T-helper 1 cell treated with Interleukin-12 subunit alpha and Interleukin-12 subunit beta and Interleukin-4 antibody, amounts not matched to agents 30 μg/mL and 1 μg/mL, for 36 hours (primary cell): Measurements from ENCODE around the gene ZNF780B.
A peak's percentile ranks its signal among the peaks of the same experiment; 100 is the strongest.
"Not testable (repeated sequence)": the region's sequence is repeated elsewhere in the genome, so short reads cannot be mapped to it uniquely, and the experiment has no call there.

Experiments
- H3K27ac Mint-ChIP-seq: one replicate; pipeline ENCODE4 v1.8.0; 2021; ENCODE audit warnings: mild to moderate bottlenecking, mixed read lengths
- H3K27me3 Mint-ChIP-seq: one replicate; pipeline ENCODE4 v1.8.0; 2021; ENCODE audit warnings: low read depth, mixed read lengths
- H3K36me3 Mint-ChIP-seq: one replicate; pipeline ENCODE4 v1.8.0; 2021; ENCODE audit warnings: low read depth, mixed read lengths
- H3K4me1 Mint-ChIP-seq: one replicate; pipeline ENCODE4 v1.8.0; 2021; ENCODE audit warnings: low read depth, mixed read lengths
- H3K4me3 Mint-ChIP-seq: one replicate; pipeline ENCODE4 v1.8.0; 2021; ENCODE audit warnings: mild to moderate bottlenecking, moderate library complexity, mixed read lengths
- H3K9me3 Mint-ChIP-seq: one replicate; pipeline ENCODE4 v1.8.0; 2021; ENCODE audit warnings: mixed read lengths

Gene ZNF780B

GRCh38 chr19:40070058-40070457 lies 14.0 kb upstream of the ZNF780B start:
- no peak overlapping the region for H3K4me3 Mint-ChIP-seq
- peaks cover 79% of the 10 kb centered on the region for H3K9me3 Mint-ChIP-seq
- H3K36me3 Mint-ChIP-seq: peaks cover 42% of the 10 kb centered on the region
- H3K27ac Mint-ChIP-seq: no peak overlapping the region
- H3K27me3 Mint-ChIP-seq: no peaks in the 10 kb centered on the region
- H3K4me1 Mint-ChIP-seq: no peaks in the 10 kb centered on the region

DNA sequence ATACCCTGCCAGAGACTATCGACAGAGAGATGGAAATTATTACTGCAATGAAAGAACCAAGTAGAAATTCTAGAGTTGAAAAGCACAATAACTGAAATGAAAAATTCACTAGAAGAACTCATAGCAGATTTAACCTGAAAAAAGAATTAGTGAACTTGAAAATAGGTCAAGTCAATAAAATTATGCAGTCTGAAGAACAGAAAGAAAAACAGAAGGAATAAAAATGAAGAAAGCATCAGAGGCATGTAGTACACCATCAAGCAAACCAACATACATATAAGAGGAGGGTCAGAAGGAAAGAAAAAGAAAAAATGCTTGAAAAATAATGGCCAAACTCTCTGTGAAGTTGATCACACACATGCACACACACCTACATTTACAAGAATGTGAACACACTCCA lies 3.6 kb upstream of the ZNF780B start:
- Mint-ChIP-seq H3K4me3 (no peak overlapping the region), H3K36me3 (peaks cover 12% of the 10 kb centered on the region), H3K9me3 (peaks cover 51% of the 10 kb centered on the region), H3K27ac (no peak overlapping the region), H3K4me1 (peaks cover 19% of the 10 kb centered on the region), H3K27me3 (peaks cover 30% of the 10 kb centered on the region)

- Mint-ChIP-seq H3K4me1 (peaks cover 33% of the 10 kb centered on the region), H3K27me3 (peaks cover 24% of the 10 kb centered on the region), H3K27ac (no peak overlapping the region), H3K36me3 (peaks cover 33% of the 10 kb centered on the region), H3K9me3 (peaks cover 45% of the 10 kb centered on the region), H3K4me3 (peak overlapping the region; percentile 99)
Observed at GRCh38 chr19:40057166-40057565, 1.1 kb upstream of the ZNF780B start.

DNA sequence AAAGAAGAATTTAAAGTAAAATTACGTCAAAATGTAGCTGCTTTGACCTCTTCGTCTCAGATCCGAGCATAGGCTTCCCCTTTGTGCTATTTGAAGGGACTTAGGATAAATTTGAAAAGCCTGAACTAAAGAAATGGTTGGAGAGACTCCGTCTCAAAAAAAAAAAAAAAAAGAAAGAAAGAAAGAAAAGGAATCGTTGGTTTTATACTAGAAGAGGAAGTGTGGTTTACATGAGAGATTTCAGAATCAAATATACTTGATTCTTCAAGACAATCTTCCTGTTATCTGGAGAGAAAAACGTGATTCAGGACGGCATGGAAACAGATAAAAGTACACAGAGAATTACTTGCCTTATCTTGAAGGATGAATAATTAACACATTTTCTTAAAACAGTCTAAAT lies 474 bp upstream of the ZNF780B start:
- Mint-ChIP-seq H3K27me3 (peaks cover 19% of the 10 kb centered on the region), H3K9me3 (peaks cover 47% of the 10 kb centered on the region), H3K4me3 (peak overlapping the region; percentile 99), H3K4me1 (peaks cover 35% of the 10 kb centered on the region), H3K36me3 (peaks cover 37% of the 10 kb centered on the region), H3K27ac (peak overlapping the region; percentile 99)

GRCh38 chr19:40055049-40055448 lies 982 bp downstream of the ZNF780B start:
- Mint-ChIP-seq H3K27me3 (peaks cover 18% of the 10 kb centered on the region), H3K9me3 (peaks cover 42% of the 10 kb centered on the region), H3K4me1 (peaks cover 35% of the 10 kb centered on the region), H3K27ac (peak overlapping the region; percentile 99), H3K4me3 (peak overlapping the region; percentile 99), H3K36me3 (peaks cover 45% of the 10 kb centered on the region)

DNA sequence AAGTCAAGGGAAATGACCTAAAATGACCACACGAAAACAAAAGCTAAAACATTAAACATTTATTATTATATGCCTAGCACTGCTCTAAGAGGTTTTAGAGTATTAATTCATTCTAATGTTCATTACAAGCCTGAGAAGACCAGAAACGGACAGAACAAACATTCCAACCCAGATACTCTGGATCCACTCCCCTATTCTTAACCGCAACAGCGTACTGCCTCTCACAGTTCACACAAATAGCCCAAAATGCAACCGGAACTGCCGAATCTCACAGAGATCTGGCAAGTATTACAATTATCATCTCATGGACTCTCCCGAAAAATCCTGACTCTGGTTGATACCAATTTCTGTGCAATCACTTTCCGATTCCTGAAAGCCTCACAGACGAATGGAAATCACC lies 1.4 kb downstream of the ZNF780B start:
- Mint-ChIP-seq H3K9me3 (peaks cover 38% of the 10 kb centered on the region), H3K36me3 (peaks cover 45% of the 10 kb centered on the region), H3K27ac (no peak overlapping the region), H3K27me3 (peaks cover 14% of the 10 kb centered on the region), H3K4me1 (peaks cover 35% of the 10 kb centered on the region), H3K4me3 (peak overlapping the region; percentile 99)

GRCh38 chr19:40053491-40053890 lies 2.5 kb downstream of the ZNF780B start:
- H3K36me3 Mint-ChIP-seq: peaks cover 46% of the 10 kb centered on the region
- peaks cover 34% of the 10 kb centered on the region for H3K9me3 Mint-ChIP-seq
- H3K4me3 Mint-ChIP-seq: peak overlapping the region; percentile 46
- H3K27me3 Mint-ChIP-seq: peaks cover 4% of the 10 kb centered on the region
- H3K27ac Mint-ChIP-seq: no peak overlapping the region
- peaks cover 35% of the 10 kb centered on the region for H3K4me1 Mint-ChIP-seq

GRCh38 chr19:40041718-40042117 lies 14.3 kb downstream of the ZNF780B start:
- not testable (repeated sequence) for H3K4me3 Mint-ChIP-seq, H3K27me3 Mint-ChIP-seq, H3K4me1 Mint-ChIP-seq, H3K27ac Mint-ChIP-seq
- Mint-ChIP-seq H3K9me3 (peaks cover 61% of the 10 kb centered on the region), H3K36me3 (peaks cover 48% of the 10 kb centered on the region)

GRCh38 chr19:40038047-40038446 lies 18.0 kb downstream of the ZNF780B start:
- H3K4me1 Mint-ChIP-seq, H3K27me3 Mint-ChIP-seq, H3K27ac Mint-ChIP-seq, H3K4me3 Mint-ChIP-seq: not testable (repeated sequence)
- peaks cover 40% of the 10 kb centered on the region for H3K36me3 Mint-ChIP-seq
- H3K9me3 Mint-ChIP-seq: peaks cover 62% of the 10 kb centered on the region

DNA sequence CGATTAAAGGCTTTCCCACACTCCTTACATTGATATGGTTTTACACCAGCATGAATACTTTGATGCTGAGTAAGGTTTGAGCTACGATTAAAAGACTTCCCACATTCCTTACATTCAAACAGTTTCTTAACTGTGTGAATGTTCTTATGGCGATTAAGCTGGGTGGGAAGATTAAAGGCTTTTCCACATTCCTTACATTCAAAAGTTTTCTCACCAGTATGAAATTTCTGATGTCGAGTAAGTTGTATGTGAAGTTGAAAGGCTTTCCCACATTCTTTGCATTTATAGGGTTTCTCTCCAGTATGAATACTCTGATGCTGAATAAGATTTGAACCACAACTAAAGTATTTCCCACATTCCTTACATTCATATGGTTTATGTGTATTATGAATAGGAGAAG lies 20.0 kb downstream of the ZNF780B start:
- H3K36me3 Mint-ChIP-seq: peaks cover 39% of the 10 kb centered on the region
- no peak overlapping the region for H3K27ac Mint-ChIP-seq
- no peaks in the 10 kb centered on the region for H3K4me1 Mint-ChIP-seq
- H3K4me3 Mint-ChIP-seq: no peak overlapping the region
- peaks cover 68% of the 10 kb centered on the region for H3K9me3 Mint-ChIP-seq
- H3K27me3 Mint-ChIP-seq: no peaks in the 10 kb centered on the region

DNA sequence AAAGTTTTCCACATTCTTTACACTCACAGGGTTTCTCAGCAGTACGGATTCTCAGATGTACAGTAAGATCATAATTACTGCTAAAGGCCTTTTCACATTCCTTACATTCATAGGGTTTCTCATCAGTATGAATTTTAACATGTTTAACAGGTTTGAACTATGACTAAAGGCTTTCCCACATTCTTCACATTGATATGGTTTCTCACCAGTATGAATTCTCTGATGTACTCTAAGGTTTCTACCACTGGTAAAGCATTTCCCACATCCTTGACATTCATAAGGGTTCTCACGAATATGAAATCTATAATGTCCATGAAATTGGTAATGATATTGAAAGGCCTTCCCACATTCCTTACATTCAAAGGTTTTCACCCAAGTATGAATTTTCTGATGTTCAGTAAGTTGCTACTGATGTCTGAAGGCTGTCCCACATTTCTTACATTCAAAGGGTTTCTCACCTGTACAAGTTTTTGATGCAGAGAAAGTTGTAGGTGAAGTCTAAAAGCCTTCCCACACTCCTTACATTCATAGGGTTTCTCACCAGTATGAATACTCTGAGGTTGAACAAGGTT lies 22.0 kb downstream of the ZNF780B start:
- Mint-ChIP-seq H3K9me3 (peaks cover 77% of the 10 kb centered on the region), H3K27ac (no peak overlapping the region), H3K27me3 (no peaks in the 10 kb centered on the region), H3K4me3 (no peak overlapping the region), H3K36me3 (peaks cover 38% of the 10 kb centered on the region), H3K4me1 (no peaks in the 10 kb centered on the region)

DNA sequence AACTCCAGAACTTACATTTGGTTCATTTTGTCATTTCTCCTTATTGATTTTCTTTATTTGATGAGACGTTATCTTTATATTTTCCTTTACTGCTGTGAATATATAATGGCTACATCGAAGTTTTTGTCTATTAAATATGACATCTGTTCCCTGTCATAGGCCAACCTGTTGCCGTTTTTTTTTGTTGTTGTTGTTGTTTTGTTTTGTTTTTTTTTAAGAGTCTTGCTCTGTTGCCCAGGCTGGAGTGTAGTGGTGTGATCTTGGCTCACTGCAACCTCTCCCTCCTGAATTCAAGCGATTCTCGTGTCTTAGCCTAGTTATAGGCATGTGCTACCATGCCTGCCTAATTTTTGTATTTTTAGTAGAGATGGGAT lies 29.4 kb downstream of the ZNF780B start:
- no peaks in the 10 kb centered on the region for H3K27me3 Mint-ChIP-seq
- H3K4me3 Mint-ChIP-seq: no peak overlapping the region
- no peak overlapping the region for H3K27ac Mint-ChIP-seq
- peaks cover 10% of the 10 kb centered on the region for H3K36me3 Mint-ChIP-seq
- no peaks in the 10 kb centered on the region for H3K4me1 Mint-ChIP-seq
- H3K9me3 Mint-ChIP-seq: peaks cover 76% of the 10 kb centered on the region

- Mint-ChIP-seq H3K36me3 (peaks cover 9% of the 10 kb centered on the region), H3K9me3 (peaks cover 79% of the 10 kb centered on the region)
Observed at GRCh38 chr19:40025938-40026596, 30.0 kb downstream of the ZNF780B start.

DNA sequence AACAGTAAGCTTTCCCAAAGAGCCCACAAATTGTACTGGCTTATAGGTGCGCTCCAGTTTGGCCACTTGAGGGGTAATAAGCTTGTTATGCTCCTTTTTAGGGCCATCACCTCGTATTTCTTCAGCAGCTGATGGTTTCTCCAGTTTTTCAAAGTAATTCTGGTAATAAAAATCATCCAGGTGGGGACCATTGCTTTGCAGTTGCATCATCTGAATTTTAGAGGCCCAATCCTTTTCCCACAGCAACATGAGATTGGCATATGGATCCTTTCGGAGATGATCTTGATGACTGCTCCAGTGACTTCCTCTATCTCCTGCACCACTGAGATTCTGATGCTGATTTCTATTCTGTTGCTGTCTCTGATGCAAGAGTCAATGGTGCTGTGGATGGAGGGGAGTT lies 32.1 kb downstream of the ZNF780B start:
- Mint-ChIP-seq H3K27me3 (no peaks in the 10 kb centered on the region), H3K9me3 (peaks cover 82% of the 10 kb centered on the region), H3K27ac (no peak overlapping the region), H3K4me1 (no peaks in the 10 kb centered on the region), H3K4me3 (no peak overlapping the region), H3K36me3 (peaks cover 5% of the 10 kb centered on the region)

More at GRCh38 chr19:40025938-40026596, 30.0 kb downstream of the ZNF780B start:
- no peak overlapping the region for H3K27ac Mint-ChIP-seq
- no peak overlapping the region for H3K4me3 Mint-ChIP-seq
- H3K4me1 Mint-ChIP-seq: no peaks in the 10 kb centered on the region
- H3K27me3 Mint-ChIP-seq: no peaks in the 10 kb centered on the region

DNA sequence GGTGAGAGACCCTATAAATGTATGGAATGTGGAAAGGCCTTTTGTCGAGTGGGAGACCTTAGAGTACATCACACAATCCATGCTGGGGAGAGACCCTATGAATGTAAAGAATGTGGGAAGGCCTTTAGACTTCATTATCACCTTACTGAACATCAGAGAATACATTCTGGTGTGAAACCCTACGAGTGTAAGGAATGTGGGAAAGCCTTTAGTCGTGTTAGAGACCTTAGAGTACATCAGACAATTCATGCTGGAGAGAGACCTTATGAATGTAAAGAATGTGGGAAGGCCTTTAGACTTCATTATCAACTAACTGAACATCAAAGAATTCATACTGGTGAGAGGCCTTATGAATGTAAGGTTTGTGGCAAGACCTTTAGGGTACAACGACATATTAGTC lies 42.0 kb downstream of the ZNF780B start:
- Mint-ChIP-seq H3K4me1 (no peaks in the 10 kb centered on the region), H3K36me3 (peaks cover 55% of the 10 kb centered on the region), H3K9me3 (peaks cover 68% of the 10 kb centered on the region)

More for the DNA sequence above, 42.0 kb downstream of the ZNF780B start:
- H3K4me3 Mint-ChIP-seq: no peak overlapping the region
- H3K27ac Mint-ChIP-seq: no peak overlapping the region
- no peaks in the 10 kb centered on the region for H3K27me3 Mint-ChIP-seq
